Heart left ventricle (tissue), 16 donors: ENCODE measurements around the gene FAAP20. TPM values are rescaled to one million over a fixed set of nuclear protein-coding genes. Genes with fewer than 3 reads are reported as not detected.

Experiments
- ATAC-seq, 4 donors: fragments of 200-7000 bp; cut with Tn5 transposase; one replicate each; pipeline ENCODE4 v1.9.1; 2020 to 2022; ENCODE audit warnings: moderate library complexity in 4 of 4, mild to moderate bottlenecking in 3 of 4, moderate number of reproducible peaks in 1 of 4
- DNase-seq, 5 donors: peaks; one replicate each; pipeline ENCODE4 v3.0.0-alpha.2; 2020
- H3K27ac ChIP-seq, 12 donors: fragments of 200-600 bp; sonication (generic) in 4 of 12; one replicate each; pipeline versions ENCODE4 v1.5.0 to v1.8.0; 2016 to 2022; ENCODE audit warnings: mild to moderate bottlenecking in 2 of 12
- H3K27me3 ChIP-seq, 9 donors: fragments of 200-600 bp; sonication (generic) in 2 of 9; one replicate each; pipeline versions ENCODE4 v1.5.1 to v1.8.0; 2016 to 2022; ENCODE audit warnings: mild to moderate bottlenecking in 3 of 9
- H3K36me3 ChIP-seq, 9 donors: fragments of 200-600 bp; sonication (generic) in 2 of 9; one replicate each; pipeline versions ENCODE4 v1.5.0 to v1.8.0; 2018 to 2022; ENCODE audit warnings: mild to moderate bottlenecking in 2 of 9
- H3K4me1 ChIP-seq, 12 donors: fragments of 200-600 bp; sonication (generic) in 4 of 12; one replicate each; pipeline versions ENCODE4 v1.5.0 to v1.8.0; 2016 to 2022; ENCODE audit warnings: mild to moderate bottlenecking in 3 of 12
- H3K4me3 ChIP-seq, 12 donors: fragments of 200-600 bp; sonication (generic) in 4 of 12; one replicate each; pipeline versions ENCODE4 v1.5.0 to v1.8.0; 2017 to 2022; ENCODE audit warnings: mild to moderate bottlenecking in 9 of 12, moderate library complexity in 4 of 12
- H3K9me3 ChIP-seq, 12 donors: fragments of 200-600 bp; sonication (generic) in 4 of 12; one replicate each; pipeline versions ENCODE4 v1.5.0 to v1.8.0; 2016 to 2022; ENCODE audit warnings: mild to moderate bottlenecking in 1 of 12
- POLR2A ChIP-seq, 2 donors: fragments of 450-650 bp; IDR thresholded peaks; one replicate each; pipeline ENCODE4 v1.6.1; 2017; ENCODE audit warnings: antibody characterized with exemption in 2 of 2, mild to moderate bottlenecking in 2 of 2, moderate library complexity in 2 of 2
- WGBS, 4 donors: extraction: QIAGEN DNeasy Blood & Tissue Kit in 2 of 4; methylation state at CpG; one replicate each; pipeline versions ENCODE4 v1.1.5 to v1.1.7; 2013 to 2018; 5-methylcytosine and 5-hydroxymethylcytosine counted together
- intact Hi-C, 10 donors: fragments of 100-400 bp; cut with DNase I; formaldehyde crosslinking; loops; one replicate each; pipeline versions ENCODE4 v1.11.1 to v1.14.2; 2022
- polyA plus RNA-seq, 2 donors: library from polyadenylated mRNA; stranded (reverse); fragments of 200-250 nt; gene quantifications; one replicate each; pipeline ENCODE4 v1.2.3, GENCODE V29; 2013
- total RNA-seq, 9 donors: library from RNA; depleted of rRNA in 2 of 9; stranded (reverse); fragments of >200 nt in 2 of 9; fragmentation: NEBNext Ultra II Directional in 3 of 9; extraction: Animal tissue kit (Norgen Biotek cat#: 25700) in 3 of 9; gene quantifications; one replicate each; pipeline versions ENCODE4 v1.1.0 to v1.2.4, GENCODE V29; 2016 to 2023
- TF ChIP-seq, protein P1 (sequence below), 12 donors: fragments of 200-600 bp; sonication (generic) in 4 of 12; IDR thresholded peaks; one replicate each; pipeline versions ENCODE4 v1.5.0 to v1.8.0; 2018 to 2022; ENCODE audit warnings: antibody characterized with exemption in 12 of 12, mild to moderate bottlenecking in 5 of 12
- donor health status: ischemic (EF 13 %, LVEDD 7.1; RV severe dilation, severe dysfunction).
- donor health status: healthy with polysubstance abuse.
- donor health status: DM: no; HTN: yes; CAD: no.
- donor health status: DM: no; HTN: no; CAD: no.
- donor health status: ischemic (EF 25% LVEDD 6.9; RV normal size, moderate dysfunction).
- donor health status: ischemic (EF 25% LVEDD 5.7; RV mildly dilated, moderate dysfunction).
- donor health status: healthy.
- donor health status: DM: yes; HTN: yes; CAD: no.
- donor health status: ischemic (EF 35%, LVEDD 5.7; RV mildly dilated, moderate dysfunction).
- donor health status: nonischemic (EF 11% LVEDD 7.7; RV severe dilation, severe dysfunction).
- donor health status: DM: yes; HTN: yes; CAD: no.
- donor health status: PGD.
- donor health status: ischemic (EF 29% LVEDD 5.4; RV normal size, mild dysfunction).
- donor health status: nonischemic (EF 23%, LVEDD 6.1; RV moderate dilation, normal function).

Gene FAAP20
- total and polyA plus RNA-seq, 11 donors, result 20.9 to 61.3 (median 36.6) TPM

DNA sequence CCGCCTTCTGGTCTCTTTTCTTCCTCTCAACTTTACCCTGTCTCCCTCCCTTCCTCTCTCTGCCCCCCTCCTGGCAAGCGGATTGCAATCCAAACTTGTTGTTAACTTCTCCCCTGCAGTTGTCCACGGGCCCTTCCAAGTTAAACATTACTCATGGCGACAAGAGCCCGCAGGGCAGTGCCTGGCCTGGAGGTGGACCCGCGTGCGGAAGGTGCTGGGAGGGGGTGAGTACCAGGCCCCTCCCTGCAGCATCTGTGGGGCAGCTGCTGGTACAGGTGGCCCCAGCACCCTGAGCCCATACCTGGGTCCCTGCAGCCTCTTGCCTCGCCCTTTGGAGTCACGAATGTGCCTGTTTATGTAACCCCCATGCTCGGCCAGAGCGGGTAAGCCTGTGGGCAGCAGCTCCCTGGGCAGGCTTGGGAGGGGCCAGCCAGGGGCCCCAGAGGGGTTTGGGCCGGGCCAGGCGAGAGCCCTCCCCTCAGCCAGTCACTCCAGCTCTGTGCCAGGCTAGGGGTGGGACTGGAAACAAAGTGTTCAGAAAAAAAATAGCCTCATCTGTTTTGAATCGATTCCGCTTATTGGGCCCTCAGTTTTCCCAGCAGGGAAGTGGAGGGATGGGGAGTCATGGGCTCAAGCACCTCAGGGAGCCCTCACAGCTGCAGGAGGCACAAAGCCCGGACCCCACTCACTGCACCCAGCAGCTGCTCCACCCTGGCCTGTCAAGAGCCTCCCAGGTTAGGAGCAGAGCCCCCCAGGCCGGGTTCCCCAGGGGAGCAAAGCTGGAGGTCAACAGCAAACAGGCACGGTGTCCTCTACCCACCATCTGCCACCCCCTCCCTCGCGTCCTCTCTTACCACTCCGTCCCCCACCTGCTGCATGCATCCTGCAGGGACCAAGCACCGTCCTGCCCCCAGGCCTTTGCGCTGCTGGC is 14.0 kb upstream of the FAAP20 start:
- 75 to 82% (median 78%) methylated on average over 22 to 24 of the region's 24 CpGs for WGBS, 4 donors
- H3K9me3 ChIP-seq, result no peaks in the 10 kb centered on the region
- H3K4me3 ChIP-seq, result no peak overlapping the region
- intact Hi-C loops, result loop anchor here in 1 of 10 donors (10.0 kb wide), 1 partner anchor 336 kb away; no protein-coding TSS in a partner anchor
- H3K27me3 ChIP-seq, result no peaks in the 10 kb centered on the region
- H3K27ac ChIP-seq, result peak overlapping the region; percentile 43 to 97 (median 84)
- H3K4me1 ChIP-seq, result peaks cover 13 to 77% (median 64%) of the 10 kb centered on the region in 12 donors
- ATAC-seq (no peak), DNase-seq (peak; percentile 35 to 64 (median 61))
- no peaks in the 10 kb centered on the region for H3K36me3 ChIP-seq
- TF ChIP-seq POLR2A (IDR thresholded peaks at IDR 0.05), result no peak
- TF ChIP-seq, protein P1, sequence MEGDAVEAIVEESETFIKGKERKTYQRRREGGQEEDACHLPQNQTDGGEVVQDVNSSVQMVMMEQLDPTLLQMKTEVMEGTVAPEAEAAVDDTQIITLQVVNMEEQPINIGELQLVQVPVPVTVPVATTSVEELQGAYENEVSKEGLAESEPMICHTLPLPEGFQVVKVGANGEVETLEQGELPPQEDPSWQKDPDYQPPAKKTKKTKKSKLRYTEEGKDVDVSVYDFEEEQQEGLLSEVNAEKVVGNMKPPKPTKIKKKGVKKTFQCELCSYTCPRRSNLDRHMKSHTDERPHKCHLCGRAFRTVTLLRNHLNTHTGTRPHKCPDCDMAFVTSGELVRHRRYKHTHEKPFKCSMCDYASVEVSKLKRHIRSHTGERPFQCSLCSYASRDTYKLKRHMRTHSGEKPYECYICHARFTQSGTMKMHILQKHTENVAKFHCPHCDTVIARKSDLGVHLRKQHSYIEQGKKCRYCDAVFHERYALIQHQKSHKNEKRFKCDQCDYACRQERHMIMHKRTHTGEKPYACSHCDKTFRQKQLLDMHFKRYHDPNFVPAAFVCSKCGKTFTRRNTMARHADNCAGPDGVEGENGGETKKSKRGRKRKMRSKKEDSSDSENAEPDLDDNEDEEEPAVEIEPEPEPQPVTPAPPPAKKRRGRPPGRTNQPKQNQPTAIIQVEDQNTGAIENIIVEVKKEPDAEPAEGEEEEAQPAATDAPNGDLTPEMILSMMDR (IDR thresholded peaks at IDR 0.05), result peak in 1 of 12 donors; percentile 7

DNA sequence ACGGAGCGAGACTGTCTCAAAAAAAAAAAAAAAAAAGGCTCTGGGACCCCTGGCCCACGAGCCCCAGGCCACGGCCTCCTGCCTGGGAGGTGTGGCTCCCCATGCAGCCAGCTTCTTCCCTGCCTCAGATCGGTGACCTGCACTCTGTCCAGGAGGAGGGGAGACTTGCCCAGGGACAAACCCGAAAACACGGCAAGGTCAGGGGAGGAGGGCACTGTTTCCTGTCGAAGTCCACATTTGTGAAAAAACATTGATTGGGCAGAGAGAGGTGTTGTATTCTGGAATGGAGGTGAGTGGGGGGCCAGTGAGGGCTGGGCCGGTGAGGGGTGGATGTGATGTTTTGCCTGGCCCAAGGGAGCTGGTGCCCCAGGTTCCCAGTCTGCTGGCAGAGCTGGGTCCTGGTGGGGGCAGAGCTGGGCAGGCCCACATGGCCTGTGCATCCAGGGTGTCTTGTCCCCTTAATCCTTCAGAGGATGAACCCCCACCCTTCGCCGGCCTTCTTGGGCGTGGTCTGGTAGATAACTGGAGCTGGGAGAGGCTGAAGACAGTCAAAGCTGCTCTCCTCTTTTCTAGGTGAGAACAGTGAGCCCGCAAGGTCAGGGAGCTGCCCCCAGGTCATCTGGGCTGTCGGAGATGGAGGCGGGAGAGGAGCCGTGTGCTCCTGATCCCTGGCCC is 12.4 kb upstream of the FAAP20 start:
- Histone ChIP-seq H3K4me1 (peaks cover 10 to 69% (median 50%) of the 10 kb centered on the region in 12 donors), H3K4me3 (peak overlapping the region in 9 of 12 donors; percentile 12 to 45 (median 30)), H3K9me3 (no peaks in the 10 kb centered on the region), H3K36me3 (no peaks in the 10 kb centered on the region), H3K27ac (peak overlapping the region; percentile 61 to 96 (median 84)), H3K27me3 (no peaks in the 10 kb centered on the region)
- 66 to 86% (median 82%) methylated on average over 13 to 16 of the region's 16 CpGs for WGBS, 4 donors
- no peak for TF ChIP-seq POLR2A (IDR thresholded peaks at IDR 0.05)
- TF ChIP-seq, protein P1 (IDR thresholded peaks at IDR 0.05), result no peak
- peak in 2 of 5 donors; percentile 12 to 16 for DNase-seq
- no peak for ATAC-seq
- intact Hi-C loops, result loop anchor here in 1 of 10 donors (10.0 kb wide), 1 partner anchor 338 kb away; no protein-coding TSS in a partner anchor

DNA sequence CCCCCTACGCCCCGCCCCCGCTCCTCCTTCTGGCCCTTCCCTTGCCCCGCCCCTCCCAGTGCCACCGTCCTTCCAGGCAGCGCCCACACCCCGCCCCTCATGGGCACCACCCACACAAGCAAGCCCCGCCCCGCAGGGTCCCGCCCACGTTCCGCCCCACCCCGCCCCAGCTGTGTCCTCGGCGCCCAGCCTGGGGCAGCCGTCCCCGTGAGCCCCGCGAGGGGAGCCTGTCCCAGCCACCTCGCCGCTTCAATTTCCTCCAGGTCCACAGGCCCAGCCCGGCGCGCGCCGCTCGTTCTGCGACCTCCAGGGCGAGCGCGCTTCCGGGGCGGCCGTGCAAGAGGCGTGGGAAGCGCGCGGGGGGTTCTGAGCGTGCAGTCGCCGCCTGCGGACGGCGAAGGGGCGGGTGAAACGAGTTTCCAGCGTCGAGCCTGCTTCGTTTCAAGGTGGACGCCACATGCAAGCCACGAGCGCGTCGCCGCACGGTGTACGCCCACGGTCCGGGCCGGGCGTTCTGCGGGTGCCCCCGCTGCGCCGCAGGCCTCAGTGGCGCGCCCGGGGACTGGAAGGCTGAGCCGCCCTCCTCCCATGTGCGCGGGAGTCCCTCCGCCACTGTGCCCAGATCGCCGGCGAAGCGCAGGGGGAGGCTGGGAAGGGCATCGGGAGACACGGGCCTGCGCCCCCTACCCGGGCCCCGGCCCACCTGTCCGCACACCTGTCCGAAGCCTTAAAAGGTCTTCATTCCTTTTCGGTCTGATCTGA is 10.8 kb upstream of the FAAP20 start:
- intact Hi-C loops, result loop anchor here in 2 of 10 donors (2.0 to 10.0 kb wide), 2 partner anchors 109 to 339 kb away; no protein-coding TSS in a partner anchor
- 16 to 37% (median 21%) methylated on average over 42 to 84 of the region's 84 CpGs for WGBS, 4 donors
- DNase-seq (peak; percentile 98 to 99 (median 98)), ATAC-seq (peak; percentile 72 to 85 (median 80))
- H3K4me3 ChIP-seq, result peak overlapping the region in 11 of 12 donors; percentile 23 to 64 (median 52)
- no peaks in the 10 kb centered on the region for H3K9me3 ChIP-seq
- H3K27ac ChIP-seq, result peak overlapping the region; percentile 48 to 96 (median 88)
- TF ChIP-seq, protein P1 (IDR thresholded peaks at IDR 0.05), result peak in 5 of 12 donors; percentile 7 to 32 (median 9)
- peak in 1 of 2 donors; percentile 51 for TF ChIP-seq POLR2A (IDR thresholded peaks at IDR 0.05)
- peaks cover 10 to 68% (median 51%) of the 10 kb centered on the region in 12 donors for H3K4me1 ChIP-seq
- no peaks in the 10 kb centered on the region for H3K36me3 ChIP-seq
- H3K27me3 ChIP-seq, result no peaks in the 10 kb centered on the region
